ENCODE data around the gene NF1.

DNA sequence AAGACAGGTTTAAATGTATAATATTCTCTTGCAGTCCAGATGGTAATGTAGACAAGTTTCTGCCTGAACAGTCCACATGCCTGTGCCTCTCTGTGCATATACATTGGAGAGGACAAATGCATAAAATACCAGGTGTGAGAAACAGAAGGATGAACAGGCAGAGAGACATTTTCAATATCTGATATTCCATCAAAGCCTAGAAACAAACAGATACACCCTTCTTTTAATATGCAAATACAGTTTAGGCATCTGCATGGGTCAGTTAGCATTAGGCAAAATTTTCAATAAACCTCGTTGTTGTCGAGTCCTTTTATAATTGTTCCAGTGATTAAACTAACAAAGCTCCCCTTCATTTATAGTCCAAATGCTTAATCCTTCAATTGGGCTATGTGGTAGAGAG is 201.4 kb downstream of the NF1 start:
- TF ChIP-seq, protein P1, sequence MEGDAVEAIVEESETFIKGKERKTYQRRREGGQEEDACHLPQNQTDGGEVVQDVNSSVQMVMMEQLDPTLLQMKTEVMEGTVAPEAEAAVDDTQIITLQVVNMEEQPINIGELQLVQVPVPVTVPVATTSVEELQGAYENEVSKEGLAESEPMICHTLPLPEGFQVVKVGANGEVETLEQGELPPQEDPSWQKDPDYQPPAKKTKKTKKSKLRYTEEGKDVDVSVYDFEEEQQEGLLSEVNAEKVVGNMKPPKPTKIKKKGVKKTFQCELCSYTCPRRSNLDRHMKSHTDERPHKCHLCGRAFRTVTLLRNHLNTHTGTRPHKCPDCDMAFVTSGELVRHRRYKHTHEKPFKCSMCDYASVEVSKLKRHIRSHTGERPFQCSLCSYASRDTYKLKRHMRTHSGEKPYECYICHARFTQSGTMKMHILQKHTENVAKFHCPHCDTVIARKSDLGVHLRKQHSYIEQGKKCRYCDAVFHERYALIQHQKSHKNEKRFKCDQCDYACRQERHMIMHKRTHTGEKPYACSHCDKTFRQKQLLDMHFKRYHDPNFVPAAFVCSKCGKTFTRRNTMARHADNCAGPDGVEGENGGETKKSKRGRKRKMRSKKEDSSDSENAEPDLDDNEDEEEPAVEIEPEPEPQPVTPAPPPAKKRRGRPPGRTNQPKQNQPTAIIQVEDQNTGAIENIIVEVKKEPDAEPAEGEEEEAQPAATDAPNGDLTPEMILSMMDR (conservative IDR thresholded peaks at IDR 0.05; ENCODE audit: low read depth, low read length), result no peak
- TF ChIP-seq EZH2 (IDR thresholded peaks at IDR 0.05; ENCODE audit: low read length, unreplicated experiment) (no peak), EZH2phosphoT487 (IDR thresholded peaks at IDR 0.05; ENCODE audit: borderline replicate concordance, low read length) (no peak)

Data from PC-3 (cell line).